GM08714 (cell line): ENCODE results near the gene NPSR1.
"Not testable (repeated sequence)": the region's sequence is repeated elsewhere in the genome, so short reads cannot be mapped to it uniquely, and the experiment has no call there.

Experiments
- H3K4me3 ChIP-seq: fragments of 200-500 bp; sonication (Bioruptor generic); 2 replicates; pipeline ENCODE4 v1.5.1; 2014; ENCODE audit warnings: mild to moderate bottlenecking, low read length, inconsistent platforms
- ZNF274 ChIP-seq: IDR thresholded peaks from 2 replicates; pipeline ENCODE4 v1.6.1; 2012; ENCODE audit warnings: mild to moderate bottlenecking, low read depth, low read length

NPSR1 gene

GRCh38 chr7:34879871-34880270, 221.9 kb downstream of the NPSR1 start:
- no peak for TF ChIP-seq ZNF274
- no peak overlapping the region for H3K4me3 ChIP-seq

GRCh38 chr7:34883855-34884254, 225.8 kb downstream of the NPSR1 start:
- H3K4me3 ChIP-seq, result not testable (repeated sequence)

- H3K4me3 ChIP-seq, result no peak overlapping the region
- TF ChIP-seq ZNF274, result no peak
Measured at GRCh38 chr7:34886856-34887255, 228.8 kb downstream of the NPSR1 start.

- TF ChIP-seq ZNF274, result no peak
- no peak overlapping the region for H3K4me3 ChIP-seq
Measured at GRCh38 chr7:34889951-34890350, 231.9 kb downstream of the NPSR1 start.

GRCh38 chr7:34895202-34895601, 237.2 kb downstream of the NPSR1 start:
- no peak overlapping the region for H3K4me3 ChIP-seq
- TF ChIP-seq ZNF274, result no peak
